HG02943 (cell line): ENCODE measurements around the gene RRN3.
"Not testable (repeated sequence)": the region's sequence is repeated elsewhere in the genome, so short reads cannot be mapped to it uniquely, and the experiment has no call there.

Experiments used
- ATAC-seq: cut with Tn5 transposase; IDR thresholded peaks from one replicate; pipeline ENCODE4 v1.9.1; 2021; ENCODE audit warnings: mild to moderate bottlenecking, low read depth, moderate library complexity; ENCODE audit not compliant: unreplicated experiment

The RRN3 gene

DNA sequence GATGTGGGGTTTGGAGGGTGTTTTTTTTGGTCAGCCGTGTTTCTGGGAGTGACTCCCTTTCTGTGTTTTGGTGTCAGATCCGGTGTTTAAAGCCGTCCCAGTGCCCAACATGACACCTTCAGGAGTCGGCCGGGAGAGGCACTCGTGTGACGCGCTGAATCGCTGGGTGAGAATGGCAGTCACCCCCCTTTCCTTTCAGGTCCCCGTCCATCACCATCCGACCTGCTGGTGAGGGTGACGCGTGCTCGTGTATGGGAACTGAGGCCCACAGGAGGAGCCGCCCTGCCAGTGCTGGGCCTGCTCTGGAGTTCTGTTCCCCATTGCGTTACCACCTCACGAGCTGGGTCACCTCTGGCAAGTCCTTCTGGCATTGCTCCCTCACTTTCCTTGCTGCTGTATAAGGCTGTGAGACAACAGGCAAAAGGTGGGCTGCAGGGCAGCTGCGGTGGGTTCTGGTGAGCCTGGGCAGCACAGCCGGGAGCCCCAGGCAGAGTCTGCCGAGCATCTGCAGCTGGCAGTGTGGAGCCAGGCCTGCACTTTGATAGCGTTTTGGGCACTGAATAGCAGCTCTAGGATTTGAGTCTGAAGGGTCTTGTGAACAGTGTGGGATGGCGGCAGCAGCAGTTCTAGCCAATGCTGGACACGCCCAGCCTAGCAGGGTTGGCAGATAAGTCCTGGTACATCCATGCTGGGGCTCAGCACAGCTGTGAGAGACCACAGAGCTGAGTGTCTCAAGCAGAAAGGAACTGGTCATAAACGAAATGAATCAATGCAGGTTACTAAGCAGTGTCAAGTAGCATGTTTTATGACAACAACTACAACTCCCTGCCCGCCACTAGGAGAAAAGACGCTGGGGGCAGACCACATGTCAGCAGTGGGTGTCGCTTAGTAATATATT is 65.0 kb downstream of the RRN3 start:
- not testable (repeated sequence) for ATAC-seq

- ATAC-seq: not testable (repeated sequence)
Observed at GRCh38 chr16:15028345-15028715, 65.7 kb downstream of the RRN3 start.

DNA sequence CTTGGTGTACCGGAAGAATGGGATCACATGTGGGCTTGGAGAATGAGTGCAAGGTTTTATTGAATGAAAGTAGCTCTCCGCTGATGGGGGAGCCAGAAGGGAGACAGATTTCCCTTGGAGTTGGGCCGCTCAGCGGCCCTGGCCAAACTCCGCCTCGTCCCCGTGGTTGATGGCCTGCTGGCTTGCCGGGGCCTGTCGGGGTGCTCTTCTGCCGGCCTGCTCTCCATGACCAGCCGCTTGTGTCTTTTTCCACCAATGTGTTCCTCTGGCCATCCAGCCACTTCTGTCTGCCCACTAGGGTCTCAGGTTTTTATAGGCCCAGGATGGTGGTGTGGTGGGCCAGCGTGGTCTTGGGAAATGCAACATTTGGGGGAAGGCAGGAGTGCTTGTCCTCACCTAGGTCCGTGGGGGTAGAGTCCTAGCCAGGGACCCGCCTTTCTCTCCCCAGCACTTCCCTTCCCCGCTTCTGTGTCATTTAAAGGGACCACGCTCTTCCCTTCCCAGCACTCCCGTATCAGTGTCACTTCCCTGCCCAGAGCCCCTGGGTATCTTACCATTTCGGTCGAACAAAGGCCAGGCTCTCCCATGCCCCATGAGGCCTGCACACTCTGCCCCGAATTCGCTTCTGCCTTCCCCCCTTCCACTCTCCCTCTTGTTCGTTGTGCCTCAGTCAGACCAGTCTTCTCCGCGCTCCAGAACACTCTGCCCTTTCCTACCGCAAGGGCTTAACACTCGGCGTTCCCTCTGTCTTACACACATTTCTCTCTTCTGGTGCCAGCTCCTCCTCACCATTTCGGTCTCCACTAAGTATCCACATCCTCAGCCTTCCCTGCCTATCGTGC is 66.3 kb downstream of the RRN3 start:
- ATAC-seq: not testable (repeated sequence)

- ATAC-seq: not testable (repeated sequence)
Observed at GRCh38 chr16:15027051-15027450, 67.0 kb downstream of the RRN3 start.

GRCh38 chr16:15025234-15025951 is 68.7 kb downstream of the RRN3 start:
- not testable (repeated sequence) for ATAC-seq

DNA sequence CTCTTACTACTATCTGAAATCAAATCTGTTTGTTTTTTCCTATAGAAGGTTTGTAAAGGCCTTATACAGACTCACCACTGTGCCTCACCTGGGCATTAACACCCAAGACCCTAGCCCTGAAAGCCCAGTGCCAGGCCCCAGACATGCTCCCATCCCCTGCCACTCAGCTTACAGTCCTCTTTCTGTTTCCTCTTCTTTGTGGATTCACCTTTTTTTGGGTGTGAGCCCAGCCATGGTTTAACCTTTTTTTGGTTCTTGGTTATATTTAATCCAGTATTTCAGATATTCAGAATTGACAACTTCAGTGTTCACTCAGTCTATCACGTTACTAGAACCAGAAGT is 69.2 kb downstream of the RRN3 start:
- not testable (repeated sequence) for ATAC-seq

- ATAC-seq: not testable (repeated sequence)
Observed at GRCh38 chr16:15023381-15024077, 70.5 kb downstream of the RRN3 start.

DNA sequence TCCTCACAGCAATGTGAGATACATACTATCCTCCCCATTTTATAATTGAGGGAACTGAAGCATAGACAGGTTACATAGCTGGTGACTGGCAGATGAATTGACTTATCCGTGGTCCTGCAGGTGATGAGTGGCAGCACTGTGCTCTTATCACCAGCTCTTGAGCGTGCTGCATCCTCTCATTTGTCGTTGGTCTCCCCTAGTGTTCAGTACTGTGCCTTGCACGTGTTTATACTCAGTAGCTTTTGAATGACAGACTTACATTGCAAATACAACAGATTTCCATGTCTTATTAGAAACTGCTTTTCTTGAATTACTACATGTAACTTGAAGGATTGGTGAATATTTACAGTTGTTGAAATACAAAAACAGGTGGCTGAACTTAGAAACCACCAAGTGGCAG is 71.9 kb downstream of the RRN3 start:
- ATAC-seq: peak; percentile 59

DNA sequence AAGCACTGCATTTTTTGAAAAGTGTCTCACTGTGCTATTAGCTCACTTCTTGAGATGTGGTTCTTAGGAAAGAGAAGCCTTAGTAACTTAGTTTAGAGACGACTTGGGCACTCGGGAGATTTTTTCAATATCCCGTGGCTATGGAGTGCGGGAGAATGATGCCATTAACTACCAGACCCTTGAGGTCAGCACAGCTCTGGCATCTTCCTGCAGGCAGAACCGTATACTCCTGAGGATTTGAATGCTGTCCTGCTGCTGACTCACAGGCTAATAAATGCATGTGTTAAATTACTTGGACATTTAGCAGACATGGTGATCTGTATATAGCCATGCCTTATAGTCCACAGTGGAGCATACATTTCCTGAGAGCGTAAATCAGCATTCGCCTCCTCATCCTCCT is 72.6 kb downstream of the RRN3 start:
- ATAC-seq: not testable (repeated sequence)

DNA sequence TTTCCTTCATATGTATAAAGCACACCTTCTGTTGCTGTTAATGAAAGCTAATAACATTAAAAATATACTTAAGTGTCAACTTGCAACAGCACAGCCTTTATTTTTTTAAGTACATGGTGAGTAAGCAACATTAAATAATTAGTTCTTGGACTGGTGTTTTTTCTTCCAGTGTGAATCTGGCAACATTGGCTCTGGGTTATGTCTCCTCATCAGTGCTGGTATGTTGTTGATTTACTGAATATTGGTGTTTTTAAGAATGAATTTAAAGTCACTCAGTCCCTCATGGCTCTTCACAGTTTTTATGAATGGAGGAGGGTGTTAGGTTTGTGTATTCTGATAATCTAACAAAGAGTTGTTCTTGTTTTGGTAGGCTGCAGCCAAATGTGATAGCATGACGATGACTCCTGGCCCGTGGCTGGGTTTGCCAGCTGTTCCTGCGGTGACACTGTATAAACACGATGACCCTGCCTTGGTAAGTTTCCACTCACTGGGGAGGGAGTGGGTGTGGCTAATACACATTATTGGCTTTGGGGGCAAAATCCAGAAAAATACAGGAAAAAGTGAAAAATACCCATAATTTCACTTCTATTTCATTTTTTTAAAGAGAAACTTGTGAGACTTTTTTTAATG is 77.0 kb downstream of the RRN3 start:
- not testable (repeated sequence) for ATAC-seq

DNA sequence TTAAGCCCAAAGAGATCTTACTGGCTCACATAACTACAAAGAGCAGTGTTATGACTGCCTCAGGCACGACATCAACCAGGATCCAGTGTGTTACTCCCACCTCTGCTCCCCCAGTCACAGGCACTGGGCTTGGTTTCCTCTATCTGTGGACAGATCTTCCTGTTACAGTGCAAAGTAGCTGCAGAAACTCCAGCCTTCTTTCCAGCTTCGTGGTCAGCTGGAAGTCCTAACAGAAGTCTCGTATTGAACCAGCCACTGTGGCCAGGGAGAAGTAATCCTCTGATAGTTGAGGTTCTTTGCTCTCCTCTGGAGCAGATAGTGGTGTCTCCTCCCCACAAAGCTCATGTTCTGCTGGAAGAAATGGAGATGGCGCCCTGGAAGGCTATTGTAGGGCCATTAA is 77.7 kb downstream of the RRN3 start:
- ATAC-seq: not testable (repeated sequence)

GRCh38 chr16:15015671-15016070 is 78.4 kb downstream of the RRN3 start:
- not testable (repeated sequence) for ATAC-seq

- ATAC-seq: not testable (repeated sequence)
Observed at GRCh38 chr16:15012941-15013340, 81.1 kb downstream of the RRN3 start.
